H9 (cell line): ENCODE data around the gene MDFI. TPM values are rescaled to one million over a fixed set of nuclear protein-coding genes. Genes with fewer than 3 reads are reported as not detected.

ENCODE experiments used
- DNase-seq: peaks from one replicate; pipeline ENCODE4 v3.0.0-alpha.2; 2017
- H2AFZ ChIP-seq: one replicate; pipeline ENCODE4 v1.6.1; 2013; ENCODE audit warnings: mild to moderate bottlenecking, low read length, control low read depth, moderate library complexity
- H2AK5ac ChIP-seq: 2 replicates; pipeline ENCODE4 v1.6.1; 2013; ENCODE audit warnings: low read length, control low read depth, mixed read lengths; ENCODE audit not compliant: insufficient read length
- H2BK120ac ChIP-seq: one replicate; pipeline ENCODE4 v1.6.1; 2013; ENCODE audit warnings: low read depth, mild to moderate bottlenecking, low read length, control low read depth, inconsistent platforms; ENCODE audit not compliant: poor library complexity, severe bottlenecking
- H2BK12ac ChIP-seq: 2 replicates; pipeline ENCODE4 v1.6.1; 2013; ENCODE audit warnings: low read length, control low read depth, mixed read lengths, low read depth; ENCODE audit not compliant: insufficient read length
- H2BK15ac ChIP-seq: 2 replicates; pipeline ENCODE4 v1.6.1; 2013; ENCODE audit warnings: low read depth, low read length, control low read depth
- H2BK20ac ChIP-seq: one replicate; pipeline ENCODE4 v1.6.1; 2013; ENCODE audit warnings: low read depth, mild to moderate bottlenecking, low read length, control low read depth, inconsistent platforms; ENCODE audit not compliant: poor library complexity, severe bottlenecking
- H2BK5ac ChIP-seq: 2 replicates; pipeline ENCODE4 v1.6.1; 2013; ENCODE audit warnings: low read length, control low read depth, mixed read lengths; ENCODE audit not compliant: insufficient read length
- H3K14ac ChIP-seq: 2 replicates; pipeline ENCODE4 v1.6.1; 2013; ENCODE audit warnings: low read length, control low read depth; ENCODE audit not compliant: insufficient read depth
- H3K18ac ChIP-seq: 2 replicates; pipeline ENCODE4 v1.6.1; 2013; ENCODE audit warnings: low read depth, mild to moderate bottlenecking, mixed read lengths, low read length, control low read depth; ENCODE audit not compliant: insufficient read length
- H3K23ac ChIP-seq: 2 replicates; pipeline ENCODE4 v1.6.1; 2013; ENCODE audit warnings: low read length, control low read depth, mixed read lengths, low read depth; ENCODE audit not compliant: insufficient read length
- H3K23me2 ChIP-seq: 2 replicates; pipeline ENCODE4 v1.6.1; 2013; ENCODE audit warnings: low read depth, mild to moderate bottlenecking, mixed read lengths, low read length, control low read depth; ENCODE audit not compliant: insufficient read length, poor library complexity, severe bottlenecking
- H3K27ac ChIP-seq: 2 replicates; pipeline ENCODE4 v1.5.1; 2013; ENCODE audit warnings: low read length, control low read depth, mixed read lengths, low read depth; ENCODE audit not compliant: insufficient read length
- H3K27me3 ChIP-seq: 2 replicates; pipeline ENCODE4 v1.6.1; 2013; ENCODE audit warnings: low read length, control low read depth, inconsistent platforms; ENCODE audit not compliant: insufficient read depth
- H3K4ac ChIP-seq: 2 replicates; pipeline ENCODE4 v1.6.1; 2013; ENCODE audit warnings: low read depth, mild to moderate bottlenecking, control low read depth, inconsistent platforms, low read length, moderate library complexity
- H3K4me1 ChIP-seq: 2 replicates; pipeline ENCODE4 v1.6.1; 2013; ENCODE audit warnings: low read length, control low read depth, inconsistent platforms; ENCODE audit not compliant: insufficient read depth
- H3K4me2 ChIP-seq: 2 replicates; pipeline ENCODE4 v1.6.1; 2013; ENCODE audit warnings: low read length, control low read depth, mixed read lengths; ENCODE audit not compliant: insufficient read length, insufficient read depth
- H3K56ac ChIP-seq: 2 replicates; pipeline ENCODE4 v1.6.1; 2013; ENCODE audit warnings: low read depth, mild to moderate bottlenecking, mixed read lengths, low read length, control low read depth; ENCODE audit not compliant: insufficient read length
- H3K79me1 ChIP-seq: 2 replicates; pipeline ENCODE4 v1.6.1; 2013; ENCODE audit warnings: low read depth, mild to moderate bottlenecking, moderate library complexity, low read length, control low read depth, inconsistent platforms; ENCODE audit not compliant: insufficient read depth, poor library complexity, severe bottlenecking
- H3K79me2 ChIP-seq: 2 replicates; pipeline ENCODE4 v1.6.1; 2013; ENCODE audit warnings: low read length, control low read depth, inconsistent platforms; ENCODE audit not compliant: insufficient read depth
- H3K9ac ChIP-seq: 2 replicates; pipeline ENCODE4 v1.6.1; 2013; ENCODE audit warnings: low read length, control low read depth, mixed read lengths; ENCODE audit not compliant: insufficient read length; ENCODE audit errors: extremely low read depth
- H3K9me3 ChIP-seq: one replicate; pipeline ENCODE4 v1.6.1; 2013; ENCODE audit warnings: low read depth, low read length, inconsistent platforms; ENCODE audit not compliant: control insufficient read depth
- H3T11ph ChIP-seq: one replicate; pipeline ENCODE4 v1.6.1; 2013; ENCODE audit warnings: mild to moderate bottlenecking, low read length, control low read depth, inconsistent platforms
- H4K20me1 ChIP-seq: one replicate; pipeline ENCODE4 v1.6.1; 2013; ENCODE audit not compliant: control insufficient read depth, insufficient read length, insufficient read depth
- H4K5ac ChIP-seq: 2 replicates; pipeline ENCODE4 v1.6.1; 2013; ENCODE audit warnings: low read depth, mild to moderate bottlenecking, mixed read lengths, low read length, control low read depth; ENCODE audit not compliant: insufficient read length
- H4K8ac ChIP-seq: replicated peaks from 2 replicates; pipeline ENCODE4 v1.6.1; 2013; ENCODE audit warnings: low read length, control low read depth, mixed read lengths, low read depth; ENCODE audit not compliant: insufficient read length
- H4K91ac ChIP-seq: 2 replicates; pipeline ENCODE4 v1.6.1; 2013; ENCODE audit warnings: low read depth, mild to moderate bottlenecking, moderate library complexity, mixed read lengths, low read length, control low read depth; ENCODE audit not compliant: insufficient read length
- H3K27ac Mint-ChIP-seq, 3 experiments: 2 replicates in 2 of 3; 3 replicates in 1 of 3; pipeline ENCODE4 v1.8.0; 2020 to 2021; ENCODE audit warnings: mixed read lengths in 3 of 3, mild to moderate bottlenecking in 1 of 3, moderate library complexity in 1 of 3
- H3K27me3 Mint-ChIP-seq: 2 replicates; pipeline ENCODE4 v1.8.0; 2021; ENCODE audit warnings: low read depth, mild to moderate bottlenecking, moderate library complexity, mixed read lengths
- H3K36me3 Mint-ChIP-seq, 3 experiments: 2 replicates in 2 of 3; 3 replicates in 1 of 3; pipeline ENCODE4 v1.8.0; 2020 to 2021; ENCODE audit warnings: low read depth in 3 of 3, mixed read lengths in 3 of 3; ENCODE audit not compliant: insufficient read depth in 1 of 3
- H3K4me1 Mint-ChIP-seq, 2 experiments: 2 replicates each; pipeline ENCODE4 v1.8.0; 2020; ENCODE audit warnings: mixed read lengths in 2 of 2
- H3K4me3 Mint-ChIP-seq, 2 experiments: 2 replicates in 1 of 2; 3 replicates in 1 of 2; pipeline ENCODE4 v1.8.0; 2020 to 2021; ENCODE audit warnings: mild to moderate bottlenecking in 2 of 2, mixed read lengths in 2 of 2, moderate library complexity in 1 of 2
- H3K9me3 Mint-ChIP-seq, 2 experiments: 2 replicates in 1 of 2; 3 replicates in 1 of 2; pipeline ENCODE4 v1.8.0; 2020; ENCODE audit warnings: mild to moderate bottlenecking in 2 of 2, mixed read lengths in 2 of 2, moderate library complexity in 1 of 2
- CTCF ChIP-seq: fragments of 200-600 bp; sonication (generic); conservative IDR thresholded peaks from 3 replicates; pipeline ENCODE4 v1.8.0; 2021; ENCODE audit warnings: antibody characterized with exemption, mild to moderate bottlenecking
- WGBS: extraction: QIAGEN DNeasy Blood & Tissue Kit; methylation state at CpG from one replicate; pipeline ENCODE4 v1.1.7; 2013; ENCODE audit warnings: missing lambda C conversion rate, low lambda C conversion rate, mixed read lengths; ENCODE audit not compliant: insufficient read length; ENCODE audit errors: extremely low coverage; 5-methylcytosine and 5-hydroxymethylcytosine counted together
- total RNA-seq: library from RNA; stranded (reverse); gene quantifications from 2 replicates; pipeline ENCODE4 v1.2.1, GENCODE V29; 2021

MDFI gene
- total RNA-seq, 1 experiment from 2014 or later = 45.0 TPM

GRCh38 chr6:41691426-41692079, 53.3 kb downstream of the MDFI start:
- Histone ChIP-seq H2BK12ac (no peak overlapping the region), H2BK120ac (no peak overlapping the region), H3K79me1 (no peaks in the 10 kb centered on the region), H3K56ac (no peak overlapping the region), H2BK5ac (no peak overlapping the region), H4K91ac (no peak overlapping the region), H3T11ph (no peak overlapping the region), H3K9me3 (no peaks in the 10 kb centered on the region), H3K27me3 (no peaks in the 10 kb centered on the region), H4K8ac (no peak overlapping the region), H3K4ac (no peak overlapping the region), H3K4me1 (peaks cover 7% of the 10 kb centered on the region; the same call in 1 of the 2 replicates), H3K4me2 (no peak overlapping the region), H4K20me1 (peaks cover 4% of the 10 kb centered on the region), H3K18ac (no peak overlapping the region), H2AK5ac (no peak overlapping the region), H3K79me2 (no peaks in the 10 kb centered on the region), H2BK20ac (no peak overlapping the region), H3K9ac (no peak overlapping the region), H4K5ac (no peak overlapping the region), H2AFZ (no peak overlapping the region), H2BK15ac (no peak overlapping the region), H3K23me2 (no peaks in the 10 kb centered on the region), H3K27ac (no peak overlapping the region), H3K14ac (no peak overlapping the region), H3K23ac (no peak overlapping the region)
- Mint-ChIP-seq H3K4me1 (peaks cover 28 to 31% of the 10 kb centered on the region in 2 experiments), H3K9me3 (no peaks in the 10 kb centered on the region; a peak in 1 of 5 replicates), H3K27ac (no peak overlapping the region; a peak in 2 of 7 replicates), H3K4me3 (no peak overlapping the region), H3K27me3 (peaks cover 13% of the 10 kb centered on the region), H3K36me3 (no peaks in the 10 kb centered on the region; a peak in 2 of 7 replicates)
- TF ChIP-seq CTCF = no peak
- no peak for DNase-seq
- no CpG with 5 or more reads among the region's 8 CpGs for WGBS
